GM19043 (cell line): ENCODE results near the gene VPS51.

Experiments
- ATAC-seq: cut with Tn5 transposase; IDR thresholded peaks from one replicate; pipeline ENCODE4 v1.9.1; 2021; ENCODE audit warnings: low read depth; ENCODE audit not compliant: unreplicated experiment

VPS51 gene

GRCh38 chr11:65104628-65105027, 8.6 kb downstream of the VPS51 start:
- ATAC-seq: no peak

GRCh38 chr11:65107078-65107477, 11.1 kb downstream of the VPS51 start:
- no peak for ATAC-seq

GRCh38 chr11:65107751-65108468, 11.9 kb downstream of the VPS51 start:
- no peak for ATAC-seq

GRCh38 chr11:65108469-65109123, 12.6 kb downstream of the VPS51 start:
- ATAC-seq: no peak

- ATAC-seq: no peak
These were observed 13.5 kb downstream of the VPS51 start for GRCh38 chr11:65109231-65110198.

- ATAC-seq: no peak
These were observed 14.4 kb downstream of the VPS51 start for GRCh38 chr11:65110354-65110861.

GRCh38 chr11:65111159-65111743, 15.2 kb downstream of the VPS51 start:
- ATAC-seq: no peak

GRCh38 chr11:65111744-65112545, 15.9 kb downstream of the VPS51 start, which contains the start of gene TM7SF2:
TSS of gene TM7SF2 (plus strand) at chr11:65111872. CDS start at chr11:65112016, 144 bp downstream.
- peak; percentile 57 for ATAC-seq

GRCh38 chr11:65112546-65113360, 16.7 kb downstream of the VPS51 start:
- ATAC-seq: no peak

GRCh38 chr11:65113361-65113756, 17.3 kb downstream of the VPS51 start:
- ATAC-seq: no peak

- no peak for ATAC-seq
These were observed 17.8 kb downstream of the VPS51 start for GRCh38 chr11:65113839-65114238.

- no peak for ATAC-seq
These were observed 18.6 kb downstream of the VPS51 start for GRCh38 chr11:65114538-65115171.

GRCh38 chr11:65115361-65116082, 19.5 kb downstream of the VPS51 start:
- ATAC-seq: no peak

GRCh38 chr11:65116370-65117205, 20.6 kb downstream of the VPS51 start:
- no peak for ATAC-seq

GRCh38 chr11:65117206-65118096, 21.4 kb downstream of the VPS51 start, which contains the start of gene ZNHIT2:
TSS of gene ZNHIT2 (minus strand) at chr11:65117701. CDS start at chr11:65117653, 48 bp downstream.
- ATAC-seq: peak; percentile 62
